CD4-positive, alpha-beta memory T cell (primary cell): Measurements from ENCODE around the gene TBXT. TPM values are rescaled to one million over a fixed set of nuclear protein-coding genes. Genes with fewer than 3 reads are reported as not detected.

Experiments
- CTCF ChIA-PET: fragments of 350-600 bp; sonication (Branson Sonifier 250); formaldehyde crosslinking; loops from one replicate; lab custom pipeline; 2021; ENCODE audit warnings: inconsistent platforms; ENCODE audit not compliant: partially characterized antibody; lab: Charles Lee
- POLR2A ChIA-PET: fragments of 350-600 bp; sonication (Branson Sonifier 250); formaldehyde crosslinking; loops from one replicate; lab custom pipeline; 2021; ENCODE audit not compliant: partially characterized antibody; lab: Charles Lee
- DNase-seq, 5 donors: peaks; one replicate each; pipeline versions ENCODE4 v3.0.0 to v3.0.0-alpha.2; 2020 to 2022; ENCODE audit warnings: mixed read lengths in 1 of 5
- H3K27ac ChIP-seq: one replicate; pipeline ENCODE4 v1.7.0; 2013; ENCODE audit warnings: low read depth, low read length
- H3K27me3 ChIP-seq: 2 replicates; pipeline ENCODE4 v1.7.0; 2013; ENCODE audit warnings: mild to moderate bottlenecking, low read length, moderate library complexity; ENCODE audit not compliant: insufficient read depth
- H3K36me3 ChIP-seq: 2 replicates; pipeline ENCODE4 v1.7.0; 2013; ENCODE audit warnings: mild to moderate bottlenecking, low read length, moderate library complexity; ENCODE audit not compliant: insufficient read depth
- H3K4me1 ChIP-seq: 2 replicates; pipeline ENCODE4 v1.7.0; 2013; ENCODE audit warnings: mild to moderate bottlenecking, low read length, moderate library complexity; ENCODE audit not compliant: insufficient read depth
- H3K4me3 ChIP-seq, 2 donors: one replicate each; pipeline ENCODE4 v1.7.0; 2013; ENCODE audit warnings: low read length in 2 of 2, mild to moderate bottlenecking in 1 of 2
- H3K9me3 ChIP-seq, 2 donors: one replicate each; pipeline ENCODE4 v1.7.0; 2013; ENCODE audit warnings: low read length in 2 of 2, control low read depth in 1 of 2; ENCODE audit not compliant: control insufficient read depth in 1 of 2
- H3K27ac Mint-ChIP-seq, 7 donors: one replicate each; pipeline ENCODE4 v1.8.0; 2020 to 2021; ENCODE audit warnings: mixed read lengths in 7 of 7, mild to moderate bottlenecking in 6 of 7, inconsistent platforms in 3 of 7, moderate library complexity in 3 of 7
- H3K27me3 Mint-ChIP-seq, 2 donors: one replicate each; pipeline ENCODE4 v1.8.0; 2020 to 2021; ENCODE audit warnings: mixed read lengths in 2 of 2
- H3K36me3 Mint-ChIP-seq, 2 donors: one replicate each; pipeline ENCODE4 v1.8.0; 2020 to 2021; ENCODE audit warnings: mixed read lengths in 2 of 2, inconsistent platforms in 1 of 2, mild to moderate bottlenecking in 1 of 2
- H3K4me1 Mint-ChIP-seq, 4 donors: one replicate each; pipeline ENCODE4 v1.8.0; 2020 to 2021; ENCODE audit warnings: mixed read lengths in 4 of 4, mild to moderate bottlenecking in 1 of 4
- H3K4me3 Mint-ChIP-seq, 8 donors: one replicate each; pipeline ENCODE4 v1.8.0; 2020 to 2021; ENCODE audit warnings: mixed read lengths in 8 of 8, mild to moderate bottlenecking in 7 of 8, moderate library complexity in 6 of 8, inconsistent platforms in 3 of 8
- H3K9me3 Mint-ChIP-seq, 8 donors: one replicate each; pipeline ENCODE4 v1.8.0; 2020 to 2021; ENCODE audit warnings: mixed read lengths in 8 of 8, mild to moderate bottlenecking in 5 of 8, inconsistent platforms in 3 of 8, moderate library complexity in 1 of 8
- intact Hi-C: fragments of 100-400 bp; cut with micrococcal nuclease; formaldehyde crosslinking; loops from one replicate; pipeline ENCODE4 v1.15.1; 2023
- polyA plus RNA-seq, 2 donors: library from polyadenylated mRNA; unstranded; fragments of 300-500 nt; fragmentation: Illumina TruSeq; gene quantifications; one replicate each; pipeline ENCODE4 v1.2.3, GENCODE V29; 2021
- total RNA-seq, 2 experiments: library from RNA; stranded (reverse); gene quantifications; one replicate each; pipeline ENCODE4 v1.2.3, GENCODE V29; 2021

Gene TBXT
- total and polyA plus RNA-seq, 4 experiments from 2014 or later, result not detected

- DNase-seq, result no peak
- Histone ChIP-seq H3K27ac (no peak overlapping the region), H3K4me3 (no peak overlapping the region), H3K36me3 (no peaks in the 10 kb centered on the region), H3K4me1 (no peaks in the 10 kb centered on the region), H3K27me3 (no peaks in the 10 kb centered on the region), H3K9me3 (no peaks in the 10 kb centered on the region)
- ChIA-PET POLR2A (no interaction called here), CTCF (no interaction called here)
- Mint-ChIP-seq H3K4me1 (no peaks in the 10 kb centered on the region), H3K27ac (no peak overlapping the region), H3K9me3 (peaks cover 0 to 1% (median 0%) of the 10 kb centered on the region in 8 donors), H3K4me3 (no peak overlapping the region), H3K36me3 (no peaks in the 10 kb centered on the region), H3K27me3 (peaks cover 2 to 22% of the 10 kb centered on the region in 2 donors)
- intact Hi-C loops, result no loop called here
Observed at GRCh38 chr6:166203003-166203640, 35.5 kb upstream of the TBXT start.

DNA sequence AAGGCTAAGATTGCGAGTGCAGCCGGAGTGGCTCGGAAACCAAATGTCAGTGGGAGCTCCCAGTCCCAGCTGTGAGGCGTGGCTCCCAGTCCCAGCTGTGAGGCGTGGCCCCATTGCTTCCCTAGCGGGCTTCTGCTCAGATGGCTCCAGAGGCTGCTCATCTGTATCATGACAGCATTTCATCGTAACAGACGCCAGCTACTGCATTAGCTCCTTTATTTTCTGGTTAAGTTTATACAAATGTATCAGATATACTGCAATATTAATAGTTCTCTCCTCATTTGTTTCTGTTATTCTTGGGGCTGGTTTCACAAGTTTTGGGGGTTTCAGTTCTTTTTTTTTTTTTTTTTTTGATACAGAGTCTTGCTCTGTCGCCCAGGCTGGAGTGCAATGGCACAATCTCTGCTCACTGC is 34.7 kb upstream of the TBXT start:
- peaks cover 0 to 1% (median 0%) of the 10 kb centered on the region in 8 donors for H3K9me3 Mint-ChIP-seq
- ChIA-PET POLR2A (no interaction called here), CTCF (no interaction called here)
- H3K27me3 ChIP-seq, result no peaks in the 10 kb centered on the region
- H3K4me3 ChIP-seq, result no peak overlapping the region
- H3K27ac Mint-ChIP-seq, result no peak overlapping the region
- DNase-seq, result no peak
- H3K36me3 ChIP-seq, result no peaks in the 10 kb centered on the region
- no peaks in the 10 kb centered on the region for H3K36me3 Mint-ChIP-seq
- H3K27ac ChIP-seq, result no peak overlapping the region
- H3K4me3 Mint-ChIP-seq, result no peak overlapping the region
- intact Hi-C loops, result no loop called here
- H3K4me1 Mint-ChIP-seq, result no peaks in the 10 kb centered on the region
- H3K27me3 Mint-ChIP-seq, result peaks cover 2 to 22% of the 10 kb centered on the region in 2 donors
- H3K9me3 ChIP-seq, result no peaks in the 10 kb centered on the region
- no peaks in the 10 kb centered on the region for H3K4me1 ChIP-seq

DNA sequence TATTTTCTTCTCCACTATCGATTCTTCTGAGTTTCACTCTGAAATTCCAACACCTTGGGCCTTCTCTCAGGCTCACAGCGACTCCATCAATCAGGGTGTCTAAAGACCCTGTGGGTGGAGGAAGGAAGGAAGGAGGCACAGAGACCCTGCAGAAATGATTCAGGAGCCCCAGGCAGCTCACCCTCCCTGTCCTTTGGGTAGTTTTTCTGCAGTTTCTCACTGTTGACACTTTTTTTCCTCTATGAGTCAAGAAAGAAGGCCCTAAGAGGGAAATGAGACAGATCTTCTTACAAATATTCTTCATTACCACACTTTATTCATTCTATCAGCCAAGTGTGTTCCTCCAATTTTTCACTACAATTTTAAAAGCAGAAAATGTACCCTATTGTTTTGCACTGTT is 34.2 kb upstream of the TBXT start:
- no peak overlapping the region for H3K27ac ChIP-seq
- no peaks in the 10 kb centered on the region for H3K36me3 Mint-ChIP-seq
- H3K27me3 Mint-ChIP-seq, result peaks cover 2 to 22% of the 10 kb centered on the region in 2 donors
- H3K36me3 ChIP-seq, result no peaks in the 10 kb centered on the region
- no peaks in the 10 kb centered on the region for H3K27me3 ChIP-seq
- intact Hi-C loops, result no loop called here
- H3K9me3 ChIP-seq, result no peaks in the 10 kb centered on the region
- H3K9me3 Mint-ChIP-seq, result peaks cover 0 to 1% (median 0%) of the 10 kb centered on the region in 8 donors
- H3K4me1 ChIP-seq, result no peaks in the 10 kb centered on the region
- no peak for DNase-seq
- POLR2A ChIA-PET, result no interaction called here
- no peak overlapping the region for H3K4me3 Mint-ChIP-seq
- CTCF ChIA-PET, result no interaction called here
- no peak overlapping the region for H3K27ac Mint-ChIP-seq
- H3K4me3 ChIP-seq, result no peak overlapping the region
- H3K4me1 Mint-ChIP-seq, result no peaks in the 10 kb centered on the region

- no peaks in the 10 kb centered on the region for H3K4me1 Mint-ChIP-seq
- intact Hi-C loops, result no loop called here
Observed at GRCh38 chr6:166197361-166197760, 29.7 kb upstream of the TBXT start.

DNA sequence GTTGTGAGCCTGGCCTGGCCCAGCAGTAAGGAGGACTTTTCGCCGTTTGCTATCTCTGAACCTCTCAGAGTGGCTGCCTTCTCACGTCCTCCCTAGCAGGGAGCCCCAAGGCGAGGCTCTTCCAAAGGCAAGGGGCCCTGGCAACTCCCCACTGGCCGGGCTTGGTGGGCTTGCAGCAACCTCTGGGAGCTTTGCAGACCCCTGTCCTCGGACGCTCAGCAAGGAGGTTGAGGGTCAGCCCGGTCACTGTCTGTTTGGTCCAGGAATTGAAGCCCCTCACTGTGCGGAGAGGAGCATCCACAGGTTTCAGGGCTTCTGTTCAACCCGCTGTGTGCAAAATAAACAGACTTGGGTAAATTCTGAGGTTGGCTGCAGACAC is 28.2 kb upstream of the TBXT start:
- no peak overlapping the region for H3K4me3 ChIP-seq
- POLR2A ChIA-PET, result no interaction called here

More at GRCh38 chr6:166197361-166197760, 29.7 kb upstream of the TBXT start:
- H3K9me3 Mint-ChIP-seq, result no peaks in the 10 kb centered on the region
- no peak overlapping the region for H3K27ac Mint-ChIP-seq
- Histone ChIP-seq H3K27me3 (no peaks in the 10 kb centered on the region), H3K36me3 (no peaks in the 10 kb centered on the region), H3K4me1 (no peaks in the 10 kb centered on the region), H3K4me3 (no peak overlapping the region), H3K9me3 (no peaks in the 10 kb centered on the region), H3K27ac (no peak overlapping the region)
- DNase-seq, result no peak
- peaks cover 0 to 18% of the 10 kb centered on the region in 2 donors for H3K27me3 Mint-ChIP-seq
- ChIA-PET CTCF (interaction anchor here (1.5 kb wide), 1 partner anchor 16 kb away, joined by 5 read pairs; no protein-coding TSS in a partner anchor), POLR2A (interaction anchor here (0.8 kb wide), 1 partner anchor 70 kb away, joined by 3 read pairs; no protein-coding TSS in a partner anchor)
- no peaks in the 10 kb centered on the region for H3K36me3 Mint-ChIP-seq
- no peak overlapping the region for H3K4me3 Mint-ChIP-seq

GRCh38 chr6:166194914-166195859 is 27.5 kb upstream of the TBXT start:
- POLR2A ChIA-PET, result no interaction called here
- intact Hi-C loops, result no loop called here

More for the DNA sequence above, 28.2 kb upstream of the TBXT start:
- Histone ChIP-seq H3K4me1 (no peaks in the 10 kb centered on the region), H3K36me3 (no peaks in the 10 kb centered on the region), H3K27me3 (no peaks in the 10 kb centered on the region), H3K9me3 (no peaks in the 10 kb centered on the region), H3K27ac (no peak overlapping the region)
- Mint-ChIP-seq H3K9me3 (no peaks in the 10 kb centered on the region), H3K27ac (no peak overlapping the region), H3K4me1 (no peaks in the 10 kb centered on the region), H3K27me3 (peaks cover 0 to 18% of the 10 kb centered on the region in 2 donors), H3K36me3 (no peaks in the 10 kb centered on the region), H3K4me3 (no peak overlapping the region)
- CTCF ChIA-PET, result no interaction called here
- intact Hi-C loops, result no loop called here
- no peak for DNase-seq

DNA sequence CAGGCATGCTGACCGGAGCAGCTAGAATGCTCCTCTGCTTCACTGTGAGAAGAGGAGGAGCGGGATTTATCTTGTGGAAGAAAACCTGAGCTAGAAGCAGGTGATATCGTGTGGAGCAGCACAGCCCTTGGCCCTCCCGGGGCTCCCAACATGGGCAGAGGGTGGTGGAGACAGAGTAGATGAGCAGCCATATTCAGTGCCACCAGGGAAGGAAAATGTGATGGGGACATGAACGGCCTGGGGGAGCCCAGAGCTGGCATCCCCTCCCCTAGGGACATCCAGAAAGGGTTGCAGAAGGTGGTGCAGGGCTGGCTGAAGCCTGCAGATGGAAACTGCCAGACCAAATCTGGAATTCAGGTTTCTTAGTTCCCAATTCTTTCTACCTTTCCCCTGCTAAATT is 24.9 kb upstream of the TBXT start:
- no peaks in the 10 kb centered on the region for H3K4me1 ChIP-seq
- POLR2A ChIA-PET, result no interaction called here
- no peaks in the 10 kb centered on the region for H3K36me3 ChIP-seq
- Mint-ChIP-seq H3K4me1 (no peaks in the 10 kb centered on the region), H3K4me3 (no peak overlapping the region), H3K27me3 (peaks cover 0 to 6% of the 10 kb centered on the region in 2 donors), H3K36me3 (no peaks in the 10 kb centered on the region), H3K9me3 (peaks cover 0 to 8% (median 1%) of the 10 kb centered on the region in 8 donors), H3K27ac (no peak overlapping the region)
- H3K9me3 ChIP-seq, result no peaks in the 10 kb centered on the region
- no peaks in the 10 kb centered on the region for H3K27me3 ChIP-seq
- intact Hi-C loops, result no loop called here
- no peak overlapping the region for H3K4me3 ChIP-seq
- CTCF ChIA-PET, result no interaction called here
- H3K27ac ChIP-seq, result no peak overlapping the region
- DNase-seq, result no peak

More at GRCh38 chr6:166194914-166195859, 27.5 kb upstream of the TBXT start:
- H3K4me1 Mint-ChIP-seq, result no peaks in the 10 kb centered on the region
- no peak overlapping the region for H3K27ac Mint-ChIP-seq
- Histone ChIP-seq H3K9me3 (no peaks in the 10 kb centered on the region), H3K36me3 (no peaks in the 10 kb centered on the region), H3K27me3 (no peaks in the 10 kb centered on the region), H3K4me1 (no peaks in the 10 kb centered on the region), H3K27ac (no peak overlapping the region), H3K4me3 (no peak overlapping the region)
- H3K27me3 Mint-ChIP-seq, result peaks cover 0 to 18% of the 10 kb centered on the region in 2 donors
- H3K9me3 Mint-ChIP-seq, result no peaks in the 10 kb centered on the region
- H3K4me3 Mint-ChIP-seq, result no peak overlapping the region
- DNase-seq, result no peak
- CTCF ChIA-PET, result no interaction called here
- H3K36me3 Mint-ChIP-seq, result no peaks in the 10 kb centered on the region
